ENCODE results near the gene MYH15. TPM values are rescaled to one million over a fixed set of nuclear protein-coding genes. Genes with fewer than 3 reads are reported as not detected.

MYH15 gene
- total and polyA plus RNA-seq, 4 donors, result 0.06 to 0.31 (median 0.25) TPM

- H3K9ac ChIP-seq (ENCODE audit: insufficient read depth in 1 of 2, low read length in 2 of 2), result no peak overlapping the region
- no peak for TF ChIP-seq CTCF (IDR thresholded peaks at IDR 0.05; ENCODE audit: control extremely low read depth, extremely low read depth)
- no peak overlapping the region for H3K27ac ChIP-seq (ENCODE audit: low read depth in 1 of 2, low read length in 1 of 2)
- peaks cover 0 to 7% (median 0%) of the 10 kb centered on the region in 5 donors for H3K4me1 ChIP-seq (ENCODE audit: control insufficient read depth in 5 of 5, insufficient read depth in 5 of 5, low read length in 5 of 5)
- peaks cover 0 to 9% (median 0%) of the 10 kb centered on the region in 3 donors for H3K27me3 ChIP-seq (ENCODE audit: control insufficient read depth in 3 of 3, insufficient read depth in 3 of 3, low read length in 2 of 3)
- H3K36me3 ChIP-seq (ENCODE audit: control insufficient read depth in 4 of 4, insufficient read depth in 4 of 4, low read length in 4 of 4), result no peaks in the 10 kb centered on the region
- no peak overlapping the region for H3K4me3 ChIP-seq
- 39 to 76% methylated on average over 1 of the region's 1 CpG for WGBS, 2 donors
- DNase-seq (no peak), ATAC-seq (ENCODE audit: insufficient read depth, low FRiP score) (no peak)
- peaks cover 0 to 3% (median 0%) of the 10 kb centered on the region in 4 donors for H3K9me3 ChIP-seq (ENCODE audit: control insufficient read depth in 4 of 4, insufficient read depth in 3 of 4, low read length in 3 of 4)
These were observed 107.2 kb downstream of the MYH15 start for GRCh38 chr3:108403198-108403597.

- 89 to 96% methylated on average over 2 of the region's 2 CpGs for WGBS, 2 donors
- H3K36me3 ChIP-seq (ENCODE audit: control insufficient read depth in 4 of 4, insufficient read depth in 4 of 4, low read length in 4 of 4), result no peaks in the 10 kb centered on the region
These were observed 108.6 kb downstream of the MYH15 start for GRCh38 chr3:108401836-108402235.

GRCh38 chr3:108398510-108398909, 111.9 kb downstream of the MYH15 start:
- Histone ChIP-seq H3K9me3 (ENCODE audit: control insufficient read depth in 4 of 4, insufficient read depth in 3 of 4, low read length in 3 of 4) (peaks cover 0 to 3% (median 0%) of the 10 kb centered on the region in 4 donors), H3K4me3 (no peak overlapping the region), H3K27ac (ENCODE audit: low read depth in 1 of 2, low read length in 1 of 2) (no peak overlapping the region), H3K9ac (ENCODE audit: insufficient read depth in 1 of 2, low read length in 2 of 2) (no peak overlapping the region), H3K4me1 (ENCODE audit: control insufficient read depth in 5 of 5, insufficient read depth in 5 of 5, low read length in 5 of 5) (peaks cover 0 to under 1% (median 0%) of the 10 kb centered on the region in 5 donors), H3K36me3 (ENCODE audit: control insufficient read depth in 4 of 4, insufficient read depth in 4 of 4, low read length in 4 of 4) (no peaks in the 10 kb centered on the region), H3K27me3 (ENCODE audit: control insufficient read depth in 3 of 3, insufficient read depth in 3 of 3, low read length in 2 of 3) (no peaks in the 10 kb centered on the region)
- ATAC-seq (ENCODE audit: insufficient read depth, low FRiP score) (no peak), DNase-seq (no peak)
- 97% methylated on average over 6 of the region's 6 CpGs for WGBS, 2 donors
- TF ChIP-seq CTCF (IDR thresholded peaks at IDR 0.05; ENCODE audit: control extremely low read depth, extremely low read depth), result no peak

More at GRCh38 chr3:108401836-108402235, 108.6 kb downstream of the MYH15 start:
- TF ChIP-seq CTCF (IDR thresholded peaks at IDR 0.05; ENCODE audit: control extremely low read depth, extremely low read depth), result no peak
- H3K27me3 ChIP-seq (ENCODE audit: control insufficient read depth in 3 of 3, insufficient read depth in 3 of 3, low read length in 2 of 3), result peaks cover 0 to 4% (median 0%) of the 10 kb centered on the region in 3 donors
- H3K27ac ChIP-seq (ENCODE audit: low read depth in 1 of 2, low read length in 1 of 2), result no peak overlapping the region
- no peak overlapping the region for H3K4me3 ChIP-seq
- DNase-seq (no peak), ATAC-seq (ENCODE audit: insufficient read depth, low FRiP score) (no peak)
- H3K9me3 ChIP-seq (ENCODE audit: control insufficient read depth in 4 of 4, insufficient read depth in 3 of 4, low read length in 3 of 4), result peaks cover 0 to 3% (median 0%) of the 10 kb centered on the region in 4 donors
- no peak overlapping the region for H3K9ac ChIP-seq (ENCODE audit: insufficient read depth in 1 of 2, low read length in 2 of 2)
- peaks cover 0 to 7% (median 0%) of the 10 kb centered on the region in 5 donors for H3K4me1 ChIP-seq (ENCODE audit: control insufficient read depth in 5 of 5, insufficient read depth in 5 of 5, low read length in 5 of 5)

- 87 to 100% methylated on average over 1 of the region's 1 CpG for WGBS, 2 donors
- Histone ChIP-seq H3K27me3 (ENCODE audit: control insufficient read depth in 3 of 3, insufficient read depth in 3 of 3, low read length in 2 of 3) (no peaks in the 10 kb centered on the region), H3K9me3 (ENCODE audit: control insufficient read depth in 4 of 4, insufficient read depth in 3 of 4, low read length in 3 of 4) (peaks cover 0 to 3% (median 0%) of the 10 kb centered on the region in 4 donors), H3K4me1 (ENCODE audit: control insufficient read depth in 5 of 5, insufficient read depth in 5 of 5, low read length in 5 of 5) (peaks cover 0 to 6% (median 0%) of the 10 kb centered on the region in 5 donors), H3K27ac (ENCODE audit: low read depth in 1 of 2, low read length in 1 of 2) (no peak overlapping the region), H3K4me3 (no peak overlapping the region), H3K9ac (ENCODE audit: insufficient read depth in 1 of 2, low read length in 2 of 2) (no peak overlapping the region), H3K36me3 (ENCODE audit: control insufficient read depth in 4 of 4, insufficient read depth in 4 of 4, low read length in 4 of 4) (no peaks in the 10 kb centered on the region)
- DNase-seq (no peak), ATAC-seq (ENCODE audit: insufficient read depth, low FRiP score) (no peak)
- no peak for TF ChIP-seq CTCF (IDR thresholded peaks at IDR 0.05; ENCODE audit: control extremely low read depth, extremely low read depth)
These were observed 114.1 kb downstream of the MYH15 start for GRCh38 chr3:108396336-108396735.

All from lung (tissue), 12 donors.